ENCODE measurements around the gene JAKMIP2. TPM values are rescaled to one million over a fixed set of nuclear protein-coding genes. Genes with fewer than 3 reads are reported as not detected.
"Not testable (repeated sequence)": the region's sequence is repeated elsewhere in the genome, so short reads cannot be mapped to it uniquely, and the experiment has no call there.

JAKMIP2 gene
- not detected in 2 replicates for total RNA-seq (2014; rRNA removed; shearing (Covaris generic))

- in situ Hi-C loops (cut with HindIII; ENCODE audit: low sequenced_read_pairs), result no loop called here
Measured at GRCh38 chr5:147782110-147783028, at the start of gene JAKMIP2. JAKMIP2 (minus strand) TSS chr5:147782728; CDS start chr5:147671806, 110,922 bp downstream.

GRCh38 chr5:147831465-147831864, 48.9 kb upstream of the JAKMIP2 start, which contains the start of gene SPINK1:
SPINK1 (minus strand) TSS chr5:147831671; CDS start chr5:147831577, 94 bp downstream.
- in situ Hi-C loops (cut with HindIII; ENCODE audit: low sequenced_read_pairs), result no loop called here

More at GRCh38 chr5:147782110-147783028, at the start of gene JAKMIP2:
- peak; percentile 98 for DNase-seq (ENCODE audit: low spot score)

GRCh38 chr5:147830035-147830434, 47.5 kb upstream of the JAKMIP2 start:
- no peak for DNase-seq (ENCODE audit: low spot score)
- in situ Hi-C loops (cut with HindIII; ENCODE audit: low sequenced_read_pairs), result no loop called here

More at GRCh38 chr5:147831465-147831864, 48.9 kb upstream of the JAKMIP2 start, which contains the start of gene SPINK1:
- no peak for DNase-seq (ENCODE audit: low spot score)

- DNase-seq (ENCODE audit: low spot score); in situ Hi-C loops (cut with HindIII; ENCODE audit: low sequenced_read_pairs): not testable (repeated sequence)
Measured at GRCh38 chr5:147827017-147827416, 44.5 kb upstream of the JAKMIP2 start.

- in situ Hi-C loops (cut with HindIII; ENCODE audit: low sequenced_read_pairs), result no loop called here
- DNase-seq (ENCODE audit: low spot score), result no peak
Measured at GRCh38 chr5:147826361-147826760, 43.8 kb upstream of the JAKMIP2 start.

- in situ Hi-C loops (cut with HindIII; ENCODE audit: low sequenced_read_pairs), result no loop called here
- DNase-seq (ENCODE audit: low spot score), result peak; percentile 87
Measured at GRCh38 chr5:147822686-147823491, 40.4 kb upstream of the JAKMIP2 start.

- in situ Hi-C loops (cut with HindIII; ENCODE audit: low sequenced_read_pairs); DNase-seq (ENCODE audit: low spot score): not testable (repeated sequence)
Measured at GRCh38 chr5:147822222-147822621, 39.7 kb upstream of the JAKMIP2 start.

GRCh38 chr5:147821766-147822165, 39.2 kb upstream of the JAKMIP2 start:
- in situ Hi-C loops (cut with HindIII; ENCODE audit: low sequenced_read_pairs), result no loop called here

GRCh38 chr5:147819261-147819770, 36.8 kb upstream of the JAKMIP2 start:
- no peak for DNase-seq (ENCODE audit: low spot score)
- in situ Hi-C loops (cut with HindIII; ENCODE audit: low sequenced_read_pairs), result no loop called here

More at GRCh38 chr5:147821766-147822165, 39.2 kb upstream of the JAKMIP2 start:
- no peak for DNase-seq (ENCODE audit: low spot score)

- no peak for DNase-seq (ENCODE audit: low spot score)
- in situ Hi-C loops (cut with HindIII; ENCODE audit: low sequenced_read_pairs), result no loop called here
Measured at GRCh38 chr5:147818290-147818689, 35.8 kb upstream of the JAKMIP2 start.

GRCh38 chr5:147813696-147814095, 31.2 kb upstream of the JAKMIP2 start:
- in situ Hi-C loops (cut with HindIII; ENCODE audit: low sequenced_read_pairs), result no loop called here
- DNase-seq (ENCODE audit: low spot score), result no peak

GRCh38 chr5:147809830-147810666, 27.5 kb upstream of the JAKMIP2 start:
- in situ Hi-C loops (cut with HindIII; ENCODE audit: low sequenced_read_pairs), result no loop called here
- no peak for DNase-seq (ENCODE audit: low spot score)

- in situ Hi-C loops (cut with HindIII; ENCODE audit: low sequenced_read_pairs), result no loop called here
Measured at GRCh38 chr5:147805030-147805454, 22.5 kb upstream of the JAKMIP2 start.

GRCh38 chr5:147804334-147804733, 21.8 kb upstream of the JAKMIP2 start:
- no peak for DNase-seq (ENCODE audit: low spot score)
- in situ Hi-C loops (cut with HindIII; ENCODE audit: low sequenced_read_pairs), result no loop called here

More at GRCh38 chr5:147805030-147805454, 22.5 kb upstream of the JAKMIP2 start:
- no peak for DNase-seq (ENCODE audit: low spot score)

- no peak for DNase-seq (ENCODE audit: low spot score)
- in situ Hi-C loops (cut with HindIII; ENCODE audit: low sequenced_read_pairs), result no loop called here
Measured at GRCh38 chr5:147803926-147804325, 21.4 kb upstream of the JAKMIP2 start.

GRCh38 chr5:147803161-147803560, 20.6 kb upstream of the JAKMIP2 start:
- in situ Hi-C loops (cut with HindIII; ENCODE audit: low sequenced_read_pairs); DNase-seq (ENCODE audit: low spot score): not testable (repeated sequence)

GRCh38 chr5:147801461-147801860, 18.9 kb upstream of the JAKMIP2 start:
- DNase-seq (ENCODE audit: low spot score), result no peak
- in situ Hi-C loops (cut with HindIII; ENCODE audit: low sequenced_read_pairs), result no loop called here

- DNase-seq (ENCODE audit: low spot score), result no peak
Measured at GRCh38 chr5:147800491-147800890, 18.0 kb upstream of the JAKMIP2 start.

More at GRCh38 chr5:147800491-147800890, 18.0 kb upstream of the JAKMIP2 start:
- in situ Hi-C loops (cut with HindIII; ENCODE audit: low sequenced_read_pairs), result no loop called here
